Liver (tissue), 9 donors: ENCODE results near the gene DGCR6. TPM values are rescaled to one million over a fixed set of nuclear protein-coding genes. Genes with fewer than 3 reads are reported as not detected.
"Not testable (repeated sequence)": the region's sequence is repeated elsewhere in the genome, so short reads cannot be mapped to it uniquely, and the experiment has no call there.

Experiments used
- DNase-seq: peaks from one replicate; pipeline ENCODE4 v3.0.0-alpha.2; 2017; ENCODE audit warnings: low spot score
- H3K27ac ChIP-seq, 2 donors: one replicate each; pipeline ENCODE4 v1.7.0; 2013; ENCODE audit warnings: inconsistent platforms in 2 of 2, low read length in 2 of 2, control low read depth in 1 of 2, low read depth in 1 of 2, mild to moderate bottlenecking in 1 of 2
- H3K27me3 ChIP-seq, 4 donors: one replicate each; pipeline versions ENCODE4 v1.6.1 to v1.7.0; 2013; ENCODE audit warnings: low read length in 3 of 4, inconsistent platforms in 1 of 4, mild to moderate bottlenecking in 1 of 4, moderate library complexity in 1 of 4; ENCODE audit not compliant: control insufficient read depth in 4 of 4, insufficient read depth in 4 of 4
- H3K36me3 ChIP-seq, 4 donors: one replicate each; pipeline versions ENCODE4 v1.6.1 to v1.7.0; 2013; ENCODE audit warnings: low read length in 3 of 4, mild to moderate bottlenecking in 3 of 4, low read depth in 1 of 4, moderate library complexity in 1 of 4; ENCODE audit not compliant: control insufficient read depth in 4 of 4, insufficient read depth in 3 of 4
- H3K4me1 ChIP-seq, 4 donors: one replicate each; pipeline versions ENCODE4 v1.6.1 to v1.7.0; 2013; ENCODE audit warnings: low read length in 3 of 4, mild to moderate bottlenecking in 3 of 4, moderate library complexity in 1 of 4; ENCODE audit not compliant: control insufficient read depth in 4 of 4, insufficient read depth in 4 of 4
- H3K4me3 ChIP-seq, 3 donors: one replicate each; pipeline versions ENCODE4 v1.6.1 to v1.7.0; 2013; ENCODE audit warnings: low read length in 3 of 3, control low read depth in 1 of 3, low read depth in 1 of 3, mild to moderate bottlenecking in 1 of 3
- H3K9ac ChIP-seq, 2 donors: one replicate each; pipeline ENCODE4 v1.7.0; 2013; ENCODE audit warnings: low read length in 2 of 2, mild to moderate bottlenecking in 2 of 2, moderate library complexity in 2 of 2, control low read depth in 1 of 2, low read depth in 1 of 2
- H3K9me3 ChIP-seq, 4 donors: one replicate each; pipeline versions ENCODE4 v1.6.1 to v1.7.0; 2013; ENCODE audit warnings: low read length in 3 of 4; ENCODE audit not compliant: control insufficient read depth in 4 of 4
- WGBS: extraction: QIAGEN DNeasy Blood & Tissue Kit; methylation state at CpG from one replicate; pipeline ENCODE4 v1.1.7; 2013; 5-methylcytosine and 5-hydroxymethylcytosine counted together
- polyA plus RNA-seq, 2 donors: library from polyadenylated mRNA; stranded (reverse) in 1 of 2; unstranded in 1 of 2; fragments of 200-250 nt in 1 of 2; fragments of >200 nt in 1 of 2; fragmentation: Nextera tagmentation in 1 of 2; extraction: Ambion mirVana in 1 of 2; gene quantifications; one replicate each; pipeline versions ENCODE4 v1.2.1 to v1.2.3, GENCODE V29; 2013 to 2015
- total RNA-seq, 2 donors: library from RNA; depleted of rRNA; stranded (reverse); fragments of >200 nt; gene quantifications; one replicate each; pipeline ENCODE4 v1.2.3, GENCODE V29; 2014
- TF ChIP-seq, protein P1 (sequence below): IDR thresholded peaks from 2 replicates; pipeline ENCODE4 v1.6.1; 2016; ENCODE audit warnings: antibody characterized with exemption
- donor health status: healthy.
- donor health status: healthy.
- donor health status: healthy.
- donor health status: healthy.
- donor health status: healthy.

DGCR6 gene
- total and polyA plus RNA-seq, 4 donors, result 0.92 to 1.5 (median 1.2) TPM

DNA sequence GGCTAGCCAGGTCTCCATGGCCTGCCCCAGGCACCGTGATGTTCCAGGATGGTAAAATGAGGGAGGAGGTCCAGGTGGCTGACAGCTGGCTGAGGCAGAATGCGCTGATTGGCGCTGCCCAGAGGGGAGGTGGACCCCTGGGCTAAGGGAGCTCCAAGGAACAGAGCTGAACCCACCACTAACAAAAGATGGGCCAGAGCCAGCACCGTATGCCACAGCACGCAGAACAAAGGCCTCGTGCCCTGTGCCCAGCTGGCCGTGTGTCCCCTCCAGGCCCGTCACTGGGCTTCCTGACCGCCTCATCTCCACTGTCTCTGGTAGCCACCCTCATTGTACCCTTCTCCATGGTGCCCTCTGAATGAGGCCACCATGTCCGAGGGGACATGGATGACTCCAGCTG is 49.6 kb downstream of the DGCR6 start:
- Histone ChIP-seq H3K27me3 (no peaks in the 10 kb centered on the region), H3K27ac (no peak overlapping the region), H3K4me1 (peaks cover 2 to 11% (median 7%) of the 10 kb centered on the region in 4 donors), H3K9me3 (no peaks in the 10 kb centered on the region), H3K9ac (no peak overlapping the region), H3K36me3 (no peaks in the 10 kb centered on the region), H3K4me3 (no peak overlapping the region)
- TF ChIP-seq, protein P1, sequence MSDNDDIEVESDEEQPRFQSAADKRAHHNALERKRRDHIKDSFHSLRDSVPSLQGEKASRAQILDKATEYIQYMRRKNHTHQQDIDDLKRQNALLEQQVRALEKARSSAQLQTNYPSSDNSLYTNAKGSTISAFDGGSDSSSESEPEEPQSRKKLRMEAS, result no peak
- no peak for DNase-seq
- 89% methylated on average over 10 of the region's 10 CpGs for WGBS

DNA sequence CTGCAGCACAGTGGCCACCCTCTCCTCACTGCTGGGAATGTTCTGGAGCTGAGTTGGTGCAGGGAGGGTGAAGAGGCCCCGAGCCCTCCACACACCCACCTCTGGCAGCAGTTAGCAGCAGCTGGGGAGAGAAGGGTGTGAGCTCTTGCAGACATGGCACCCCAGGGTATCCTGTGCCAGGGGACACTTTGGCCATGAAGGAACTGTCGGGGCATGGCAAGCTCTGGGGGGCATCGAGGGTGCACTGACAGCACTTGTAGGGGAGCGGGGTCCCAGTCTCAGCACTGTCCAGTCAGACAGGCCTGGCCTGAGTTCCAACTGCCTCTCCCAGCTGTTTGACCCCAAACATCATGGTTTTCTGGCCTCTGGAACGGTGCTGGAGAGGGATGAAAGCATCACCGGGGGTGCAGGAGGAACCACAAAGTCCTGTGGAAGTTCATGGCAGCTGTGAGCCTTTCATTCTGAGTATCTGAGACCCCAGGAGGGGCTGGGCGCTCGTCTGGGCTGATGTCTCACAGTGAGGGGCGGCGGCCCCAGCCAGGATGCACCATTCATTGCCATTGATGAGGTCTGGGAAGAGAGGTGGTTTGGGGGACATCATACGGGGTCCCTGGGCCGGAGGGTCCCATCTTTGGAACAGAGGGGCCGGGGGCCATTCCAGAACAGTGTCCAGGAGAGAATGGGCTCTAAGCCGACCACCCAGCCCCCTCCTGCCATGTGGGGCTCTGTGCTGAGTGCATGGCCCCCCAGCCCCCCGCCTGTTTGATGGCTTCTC is 50.2 kb downstream of the DGCR6 start:
- not testable (repeated sequence) for H3K9ac ChIP-seq, H3K27ac ChIP-seq, H3K36me3 ChIP-seq, H3K4me3 ChIP-seq, DNase-seq, H3K4me1 ChIP-seq, H3K9me3 ChIP-seq, H3K27me3 ChIP-seq
- 83% methylated on average over 15 of the region's 15 CpGs for WGBS

DNA sequence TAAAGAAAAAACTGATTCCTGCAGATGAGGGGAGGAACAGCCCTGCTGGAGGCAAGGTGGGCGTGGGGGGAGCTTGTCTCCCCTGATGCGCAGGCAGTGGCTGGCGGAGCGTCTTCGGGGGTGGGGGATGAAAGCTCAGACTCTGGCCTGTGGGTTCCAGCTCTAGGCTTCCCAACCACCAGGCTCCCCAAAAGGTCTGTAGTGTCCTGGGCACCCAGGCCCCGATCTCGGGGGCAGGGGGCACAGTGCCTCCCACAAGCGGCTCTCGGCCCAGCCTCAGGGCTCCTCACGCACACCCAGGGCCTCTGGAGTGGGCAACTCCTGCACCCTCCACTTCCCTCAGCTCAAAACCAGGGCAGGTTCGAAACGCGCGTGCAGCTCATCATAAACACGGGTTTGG is 50.8 kb downstream of the DGCR6 start:
- not testable (repeated sequence) for H3K4me1 ChIP-seq, H3K27me3 ChIP-seq, H3K27ac ChIP-seq, H3K9me3 ChIP-seq, DNase-seq, H3K36me3 ChIP-seq, H3K4me3 ChIP-seq, H3K9ac ChIP-seq
- 82% methylated on average over 15 of the region's 15 CpGs for WGBS

DNA sequence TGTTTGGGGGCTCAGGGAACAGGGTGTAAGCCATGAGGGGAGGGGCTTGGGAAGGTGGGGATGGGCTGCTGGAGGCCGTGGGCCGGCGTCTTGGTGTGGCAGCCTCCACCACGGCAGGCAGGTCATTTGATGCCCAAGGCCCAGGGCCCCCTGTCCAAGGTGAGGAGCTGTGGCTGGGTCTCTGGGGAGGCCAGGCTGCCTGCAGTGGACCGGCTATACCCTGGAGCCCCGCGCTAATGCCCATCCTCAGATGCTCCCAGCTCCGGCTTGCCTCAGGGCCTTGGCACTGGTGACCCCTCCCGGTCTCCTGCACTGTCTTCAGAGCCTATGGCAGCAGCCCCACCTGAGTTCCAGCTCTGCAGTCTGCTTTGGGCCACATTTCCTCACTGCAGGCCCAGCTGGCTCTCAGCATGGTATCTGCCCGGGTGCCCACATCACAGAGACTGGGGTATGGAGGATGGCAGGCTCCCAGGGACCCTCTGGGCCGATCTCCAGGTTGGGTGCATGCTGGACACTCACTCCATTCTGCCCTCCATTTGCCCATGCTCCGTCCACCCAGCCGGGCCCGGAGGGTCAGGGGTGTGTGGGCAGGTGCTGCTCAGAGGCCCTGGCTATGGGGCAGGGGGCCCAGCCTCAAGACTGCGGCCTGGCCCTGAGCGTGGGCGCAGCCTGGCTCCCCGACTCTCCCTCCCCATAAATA is 51.7 kb downstream of the DGCR6 start:
- H3K36me3 ChIP-seq, H3K4me1 ChIP-seq, H3K27ac ChIP-seq, H3K27me3 ChIP-seq, H3K9ac ChIP-seq, H3K9me3 ChIP-seq, DNase-seq, H3K4me3 ChIP-seq: not testable (repeated sequence)
- whole genome bisulfite sequencing, result 84% methylated on average over 15 of the region's 18 CpGs

DNA sequence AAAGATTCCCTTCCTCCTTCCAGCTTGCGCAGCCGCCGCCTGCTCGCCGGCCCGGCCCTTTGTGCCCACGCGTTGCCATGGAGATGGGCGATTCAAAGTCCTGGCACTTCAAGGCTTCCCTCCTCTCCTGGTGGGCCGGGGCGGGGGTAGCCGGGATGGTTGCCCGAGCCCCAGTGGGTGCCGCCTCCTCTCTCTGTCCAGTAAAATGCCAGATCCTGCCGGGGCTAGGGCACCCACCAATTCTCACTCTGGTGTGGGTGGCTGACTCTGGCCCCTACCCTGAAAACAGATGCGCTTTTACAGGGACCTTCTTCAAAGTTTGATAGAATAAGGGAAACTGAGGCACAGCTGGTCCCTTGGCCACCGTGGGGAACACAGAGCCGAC is 52.2 kb downstream of the DGCR6 start:
- H3K9me3 ChIP-seq, H3K4me3 ChIP-seq, DNase-seq, H3K36me3 ChIP-seq, H3K27me3 ChIP-seq, H3K9ac ChIP-seq, H3K27ac ChIP-seq, H3K4me1 ChIP-seq: not testable (repeated sequence)
- WGBS, result 88% methylated on average over 18 of the region's 18 CpGs

DNA sequence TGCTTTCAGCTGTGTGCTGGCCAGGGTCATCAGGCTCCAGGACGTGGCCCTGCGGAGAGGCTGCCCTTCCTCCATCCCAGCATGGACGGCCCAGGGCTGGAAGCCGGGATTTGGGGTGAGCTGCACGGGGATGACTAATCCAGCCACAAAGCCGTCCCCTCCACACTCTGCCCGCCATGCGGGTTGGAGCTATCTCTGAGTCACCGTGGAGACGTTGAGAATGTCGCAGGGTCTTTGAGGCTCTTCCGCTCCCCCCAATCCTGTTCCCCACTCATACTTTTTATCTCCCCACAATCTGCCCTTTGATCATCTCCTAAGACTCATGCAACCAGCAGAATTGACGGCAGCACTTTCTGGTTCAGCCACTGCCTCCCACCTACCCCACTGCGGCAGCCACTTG is 52.6 kb downstream of the DGCR6 start:
- H3K27me3 ChIP-seq, H3K4me3 ChIP-seq, DNase-seq, H3K9ac ChIP-seq, H3K36me3 ChIP-seq, H3K4me1 ChIP-seq, H3K27ac ChIP-seq, H3K9me3 ChIP-seq: not testable (repeated sequence)
- 68% methylated on average over 14 of the region's 14 CpGs for WGBS

DNA sequence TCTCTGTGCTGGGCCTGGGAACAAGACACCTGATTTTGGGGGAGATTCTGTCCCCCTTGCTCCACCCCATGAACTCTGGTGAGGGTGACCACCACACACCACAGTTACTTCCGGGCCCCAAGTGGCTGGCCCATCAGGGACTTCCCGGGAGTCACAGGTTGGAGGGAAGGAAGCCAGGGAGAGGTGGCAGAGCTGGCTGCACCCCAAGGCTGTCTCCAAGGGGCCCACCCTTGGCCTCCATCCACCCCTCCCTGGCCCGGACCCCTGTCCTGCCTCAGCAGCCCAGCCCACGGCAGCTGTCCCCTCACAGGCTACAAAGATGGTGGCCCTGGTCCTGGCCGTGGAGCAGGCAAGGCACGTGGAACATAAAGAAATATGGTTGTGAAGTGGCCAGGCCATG is 53.1 kb downstream of the DGCR6 start:
- not testable (repeated sequence) for H3K9ac ChIP-seq, H3K4me1 ChIP-seq, DNase-seq, H3K27ac ChIP-seq, H3K36me3 ChIP-seq, H3K27me3 ChIP-seq, H3K4me3 ChIP-seq, H3K9me3 ChIP-seq
- 84% methylated on average over 6 of the region's 6 CpGs for WGBS

DNA sequence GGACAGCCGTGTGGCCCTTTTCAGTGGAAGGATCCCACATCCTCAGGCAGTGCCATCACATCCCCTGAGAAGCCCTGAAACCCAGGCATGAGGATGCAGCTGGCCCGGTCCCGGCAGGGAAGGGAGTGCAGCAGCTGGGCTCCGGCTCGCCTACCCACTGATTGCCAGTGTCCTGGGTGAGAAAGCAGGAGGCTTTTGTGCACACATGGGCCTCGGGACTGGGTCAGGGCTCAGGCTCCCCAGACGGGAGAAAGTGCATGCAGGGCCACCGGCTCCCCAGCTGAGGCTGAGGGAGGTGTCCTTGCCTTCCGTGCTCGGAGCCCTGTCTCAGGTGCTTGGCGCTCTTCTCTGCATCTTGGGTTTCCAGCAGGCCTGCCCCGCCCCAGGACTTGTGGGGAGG is 53.6 kb downstream of the DGCR6 start:
- H3K27ac ChIP-seq, H3K27me3 ChIP-seq, H3K36me3 ChIP-seq, DNase-seq, H3K4me3 ChIP-seq, H3K4me1 ChIP-seq, H3K9me3 ChIP-seq, H3K9ac ChIP-seq: not testable (repeated sequence)
- WGBS, result 84% methylated on average over 12 of the region's 12 CpGs
